ENCODE data around the gene DNAJC5.
"Not testable (repeated sequence)": the region's sequence is repeated elsewhere in the genome, so short reads cannot be mapped to it uniquely, and the experiment has no call there.

DNAJC5 gene

DNA sequence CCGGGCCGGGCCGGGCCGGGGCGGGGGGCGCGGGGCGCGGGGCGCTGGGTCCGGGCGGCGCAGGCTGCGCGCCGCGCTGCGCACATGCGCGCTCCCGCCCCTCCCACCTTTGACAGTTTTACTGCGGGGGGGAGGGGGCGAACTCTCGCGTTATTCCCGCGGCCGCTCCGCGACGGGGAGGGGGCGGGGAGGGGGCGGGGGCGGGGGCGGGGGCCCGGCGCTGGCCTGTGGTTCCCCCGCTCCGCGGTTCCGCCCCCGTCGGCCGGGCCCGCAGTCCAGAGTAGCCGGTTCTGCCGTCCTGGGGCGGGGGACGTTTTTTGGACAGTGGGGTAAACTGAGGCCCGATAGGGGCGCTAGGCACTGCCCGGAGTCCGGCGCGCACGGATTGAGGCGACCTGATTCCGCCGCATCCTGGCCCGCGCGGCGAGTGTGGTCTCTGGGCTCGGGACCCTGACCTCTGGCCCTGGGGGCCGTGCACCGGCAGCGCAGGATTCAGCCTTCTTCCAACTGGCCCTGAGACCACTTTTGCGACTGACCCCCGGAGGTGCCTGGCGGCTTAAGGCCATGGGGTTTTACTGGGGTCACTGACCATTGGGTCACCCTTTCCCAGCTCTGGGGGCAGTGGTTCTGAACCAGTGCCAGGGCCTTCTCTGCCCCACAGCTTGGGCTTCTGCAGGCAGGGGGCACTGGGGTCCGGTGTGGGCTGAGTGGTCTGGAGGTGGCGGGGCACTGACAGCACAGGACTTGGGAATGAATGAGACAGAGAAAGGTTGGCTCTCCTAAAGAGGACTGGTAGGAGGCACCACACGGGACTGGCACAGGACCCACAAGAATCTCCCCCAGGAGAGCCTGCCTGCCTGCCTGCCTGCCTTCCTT lies 75.2 kb downstream of the DNAJC5 start, which contains the start of gene ZNF512B:
Gene ZNF512B, minus strand, starts transcription at position 93 of the 876 bp plus-strand sequence. CDS start 1,980 bp downstream, outside the sequence.
- peak; percentile 47 for DNase-seq

DNA sequence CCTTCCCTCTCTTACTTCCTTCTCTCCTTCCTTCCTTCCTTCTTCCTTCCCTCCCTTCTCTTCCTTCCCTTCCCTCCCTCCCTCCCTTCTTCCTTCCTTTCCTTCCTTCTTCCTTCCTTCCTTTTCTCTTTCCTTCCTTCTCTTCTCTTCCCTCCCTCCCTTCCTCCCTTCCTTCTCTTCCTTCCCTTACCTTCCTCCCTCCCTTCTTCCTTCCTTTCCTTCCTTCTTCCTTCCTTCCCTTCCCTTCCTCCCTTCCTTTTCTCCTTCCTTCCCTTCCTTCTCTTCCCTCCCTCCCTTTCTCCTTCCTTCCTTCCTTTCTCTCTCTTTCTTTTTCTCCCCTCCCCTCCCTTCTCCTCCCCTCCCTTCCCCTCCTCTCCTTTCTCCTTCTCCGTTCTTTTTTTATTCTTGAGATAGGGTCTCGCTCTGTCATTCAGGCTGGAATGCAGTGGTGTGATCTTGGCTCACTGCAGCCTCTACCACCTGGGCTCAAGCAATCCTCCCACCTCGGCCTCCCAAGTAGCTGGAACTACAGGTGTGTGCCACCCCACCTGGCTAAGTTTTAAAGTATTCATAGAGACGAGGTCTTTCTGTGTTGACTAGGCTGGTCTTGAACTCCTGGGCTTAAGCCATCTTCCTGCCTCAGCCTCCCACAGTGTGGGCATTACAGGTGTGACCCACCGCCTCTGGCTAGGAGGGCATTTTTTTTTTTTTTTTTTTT lies 75.9 kb downstream of the DNAJC5 start:
- no peak for DNase-seq

- DNase-seq, result not testable (repeated sequence)
Observed at GRCh38 chr20:63971960-63972311, 77.0 kb downstream of the DNAJC5 start.

DNA sequence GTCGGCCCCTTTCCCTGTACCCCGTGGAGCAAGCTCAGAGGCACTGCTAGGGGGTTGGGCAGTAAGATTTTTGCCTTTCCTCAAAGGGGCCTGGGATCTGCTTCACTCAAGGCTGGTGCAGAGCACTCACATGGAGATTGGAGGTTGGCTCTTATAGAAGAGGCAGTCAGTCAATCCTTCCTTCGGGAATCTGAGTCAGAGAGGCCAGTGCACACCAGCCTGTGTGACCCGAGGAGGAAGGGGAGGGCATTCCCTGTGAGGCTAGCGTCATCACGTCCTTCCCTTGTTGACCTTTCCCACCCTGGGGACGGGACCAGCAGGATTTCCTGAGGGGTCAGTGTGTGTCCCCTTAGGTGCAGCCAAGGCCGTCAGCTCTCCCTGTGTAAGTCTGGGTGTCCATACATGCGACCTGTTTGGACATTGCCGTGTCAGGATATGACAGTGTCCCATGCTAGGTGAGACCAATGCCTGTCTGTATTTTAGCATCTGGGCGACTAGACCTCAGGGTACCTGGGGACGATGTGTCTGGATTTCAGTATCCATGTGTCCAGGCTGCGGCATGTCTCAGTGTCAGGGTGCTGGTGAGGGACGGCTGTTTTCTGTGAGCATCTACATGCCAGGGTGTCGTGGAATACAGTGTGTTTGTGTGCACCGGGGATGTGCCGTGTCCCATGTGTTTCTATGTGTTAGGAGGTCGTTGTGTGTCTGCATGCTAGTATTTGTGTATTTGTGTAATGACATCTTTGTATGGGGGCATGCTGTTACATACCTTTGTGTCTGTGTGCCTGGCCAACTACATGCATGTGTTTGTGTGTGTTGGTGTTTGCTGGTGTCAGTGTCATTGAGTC lies 77.6 kb downstream of the DNAJC5 start:
- DNase-seq, result no peak

- DNase-seq, result no peak
Observed at GRCh38 chr20:63973160-63973479, 78.2 kb downstream of the DNAJC5 start.

DNA sequence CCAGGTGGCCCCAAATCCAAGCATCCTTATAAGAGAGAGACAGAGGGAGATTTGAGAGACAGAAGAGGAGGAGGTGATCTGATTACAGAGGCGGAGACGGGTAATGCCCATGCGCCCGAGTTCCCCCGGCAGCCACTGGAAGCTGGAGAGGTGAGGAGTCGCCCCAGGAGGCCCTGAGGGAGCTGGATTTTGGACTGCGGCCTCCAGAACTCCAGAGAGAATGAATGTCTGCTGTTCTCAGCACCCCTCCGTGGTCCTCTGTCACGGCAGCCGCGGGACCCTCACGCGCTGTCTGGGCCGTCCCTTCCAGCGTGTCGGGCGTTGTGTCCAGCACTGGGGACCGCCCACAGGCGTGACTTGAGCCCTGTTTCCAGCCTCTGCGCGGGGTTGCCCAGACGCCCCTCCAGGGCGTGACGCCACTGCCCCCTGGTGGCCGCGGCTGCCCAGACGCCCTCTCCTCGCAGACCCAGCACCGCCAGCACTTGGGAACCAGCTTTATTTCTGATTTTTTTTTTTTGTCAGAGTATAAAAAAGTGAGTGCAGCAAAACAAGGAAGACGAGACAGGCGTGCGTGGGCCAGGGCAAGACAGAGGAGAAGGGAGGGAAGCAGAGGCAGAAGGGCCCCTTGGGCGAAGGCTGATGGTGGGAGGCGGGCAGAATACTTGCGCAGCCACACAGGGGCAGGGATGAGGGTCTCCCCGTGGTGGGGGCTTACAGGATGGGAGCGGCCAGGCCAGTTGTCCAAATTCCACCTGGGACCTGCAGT lies 78.9 kb downstream of the DNAJC5 start:
- peak; percentile 62 for DNase-seq

DNA sequence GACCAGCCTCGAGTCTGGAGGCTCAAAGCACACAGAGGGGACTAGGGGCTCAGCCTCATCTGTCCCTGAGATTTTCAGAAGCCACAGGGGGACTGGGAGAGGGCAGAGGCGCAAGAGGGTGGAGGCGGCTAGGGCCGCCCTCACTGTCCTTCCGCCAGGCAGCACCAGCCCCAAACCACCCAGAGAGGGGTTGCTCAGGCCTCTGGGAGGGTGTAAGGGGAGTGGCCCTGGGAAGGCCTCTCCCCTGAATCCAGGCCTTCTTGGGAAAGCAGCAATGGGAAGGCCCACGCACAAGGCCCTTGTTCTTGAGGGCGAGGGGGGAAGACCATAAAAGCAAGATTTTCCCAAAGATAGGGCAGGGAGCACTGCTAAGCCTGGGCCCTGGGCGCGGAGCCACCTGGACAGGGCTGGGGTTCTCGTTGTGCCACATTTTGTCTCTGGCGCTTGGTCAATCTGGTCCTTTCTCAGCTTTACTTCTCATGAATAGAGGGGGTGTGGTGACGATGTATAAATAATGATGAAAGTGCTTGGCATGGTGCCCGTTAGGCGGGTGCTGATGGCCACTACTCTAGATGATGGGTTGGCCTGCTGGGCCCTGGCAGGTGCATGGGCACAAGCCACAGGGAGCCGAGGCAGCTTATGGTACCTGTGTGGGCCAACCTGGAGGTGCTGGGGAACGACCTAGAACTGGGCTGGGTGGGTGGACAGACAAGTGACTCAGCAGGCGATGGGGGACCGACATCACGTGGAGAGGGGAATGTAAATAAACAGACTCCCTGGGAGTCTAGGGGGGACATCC lies 79.7 kb downstream of the DNAJC5 start:
- no peak for DNase-seq

DNA sequence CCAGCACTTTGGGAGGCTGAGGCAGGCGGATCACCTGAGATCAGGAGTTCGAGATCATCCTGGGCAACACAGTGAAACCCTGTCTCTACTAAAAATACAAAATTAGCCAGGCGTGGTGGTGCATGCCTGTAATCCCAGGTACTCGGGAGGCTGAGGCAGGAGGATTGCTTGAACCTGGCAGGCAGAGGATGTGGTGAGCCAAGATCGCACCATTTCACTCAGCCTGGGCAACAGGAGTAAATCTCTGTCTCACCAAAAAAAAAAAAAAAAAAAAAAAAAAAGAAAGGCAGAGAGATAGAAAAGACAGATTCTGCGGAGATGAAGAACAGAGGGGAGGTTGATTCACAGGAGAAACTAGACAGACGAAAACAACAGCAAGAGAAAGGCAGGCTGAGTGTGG lies 81.6 kb downstream of the DNAJC5 start:
- not testable (repeated sequence) for DNase-seq

DNA sequence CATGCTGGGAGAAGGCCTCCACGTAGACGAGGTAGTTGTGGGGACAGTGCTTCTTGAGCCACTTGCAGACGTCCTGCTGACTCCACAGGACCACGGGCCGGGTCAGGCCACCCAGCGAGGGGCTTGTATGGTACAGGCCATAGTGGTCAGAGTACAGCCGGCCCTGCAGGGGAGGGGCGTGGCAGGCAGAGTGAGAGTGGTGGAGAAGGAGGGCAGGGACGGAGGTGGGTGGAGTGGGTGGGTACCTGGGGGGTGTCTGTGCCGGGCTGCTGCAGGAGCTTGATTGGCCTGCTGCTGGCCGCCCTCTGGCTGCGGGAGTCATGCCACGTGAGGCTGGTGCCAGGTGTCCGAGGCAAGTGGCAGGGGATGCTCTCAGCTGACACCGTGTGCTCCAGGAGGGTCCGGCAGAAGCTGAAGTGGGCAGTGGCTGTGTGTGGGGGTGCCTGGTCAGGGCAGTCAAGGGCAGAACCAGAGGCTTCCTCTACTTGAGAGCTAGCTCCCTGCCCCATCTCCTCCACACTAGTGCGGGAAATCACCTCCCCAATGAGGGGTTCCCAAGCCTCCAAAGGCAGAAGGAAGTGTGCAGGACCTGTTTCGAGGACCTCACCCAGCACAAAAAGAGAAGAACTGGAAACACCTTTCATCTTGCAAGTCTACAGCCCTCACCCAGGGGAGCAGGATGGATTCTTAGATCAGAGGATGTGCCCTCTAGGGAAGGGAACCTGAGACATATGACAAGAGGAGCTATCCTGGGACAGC lies 82.2 kb downstream of the DNAJC5 start:
- no peak for DNase-seq

GRCh38 chr20:63977739-63978276 lies 82.9 kb downstream of the DNAJC5 start:
- no peak for DNase-seq

DNA sequence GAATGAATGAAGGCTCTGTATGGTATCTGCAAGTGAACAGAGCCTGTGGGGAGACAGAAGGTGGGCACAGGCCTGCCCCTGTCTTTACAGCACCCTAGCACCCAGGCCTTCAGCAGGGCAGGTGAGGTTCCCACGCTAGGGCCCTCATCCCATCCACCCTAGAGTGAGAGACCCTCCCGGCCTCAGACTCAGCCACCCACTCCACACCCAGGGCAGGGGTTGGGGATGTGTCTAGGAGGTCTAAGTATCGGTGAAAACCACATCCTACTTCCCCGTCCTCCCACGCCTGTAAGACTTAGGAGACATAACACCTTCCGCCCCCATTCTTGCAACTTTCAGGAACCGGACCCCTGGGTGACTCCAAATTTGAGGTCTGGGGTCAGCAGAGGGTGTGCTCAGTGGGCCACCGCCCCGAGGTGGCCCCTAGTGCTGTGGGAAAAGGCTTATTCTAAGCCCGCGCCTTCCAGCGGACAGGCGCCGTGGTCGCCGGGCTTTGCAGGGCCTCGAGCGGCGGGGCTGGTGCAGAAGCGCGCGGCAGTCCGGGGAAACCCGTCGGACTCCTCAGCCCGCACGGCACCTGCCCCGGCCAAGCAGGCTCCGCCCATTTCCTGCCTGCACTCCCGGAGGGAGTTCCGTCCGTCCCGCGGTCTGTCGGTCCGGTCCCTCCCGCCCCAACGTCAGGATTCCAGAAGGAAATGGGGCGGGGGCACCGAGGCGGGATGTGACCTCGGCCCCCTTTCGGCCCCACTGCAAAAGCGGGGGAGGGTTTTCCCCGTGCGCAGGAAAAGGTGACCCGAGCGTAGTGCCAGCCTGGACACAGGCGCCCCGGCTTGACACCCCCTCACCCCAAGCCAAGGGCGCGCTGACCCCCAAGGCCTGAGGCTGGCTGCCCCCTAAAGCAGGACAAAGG lies 83.6 kb downstream of the DNAJC5 start:
- DNase-seq, result peak; percentile 30

- no peak for DNase-seq
Observed at GRCh38 chr20:63979229-63979556, 84.3 kb downstream of the DNAJC5 start.

DNA sequence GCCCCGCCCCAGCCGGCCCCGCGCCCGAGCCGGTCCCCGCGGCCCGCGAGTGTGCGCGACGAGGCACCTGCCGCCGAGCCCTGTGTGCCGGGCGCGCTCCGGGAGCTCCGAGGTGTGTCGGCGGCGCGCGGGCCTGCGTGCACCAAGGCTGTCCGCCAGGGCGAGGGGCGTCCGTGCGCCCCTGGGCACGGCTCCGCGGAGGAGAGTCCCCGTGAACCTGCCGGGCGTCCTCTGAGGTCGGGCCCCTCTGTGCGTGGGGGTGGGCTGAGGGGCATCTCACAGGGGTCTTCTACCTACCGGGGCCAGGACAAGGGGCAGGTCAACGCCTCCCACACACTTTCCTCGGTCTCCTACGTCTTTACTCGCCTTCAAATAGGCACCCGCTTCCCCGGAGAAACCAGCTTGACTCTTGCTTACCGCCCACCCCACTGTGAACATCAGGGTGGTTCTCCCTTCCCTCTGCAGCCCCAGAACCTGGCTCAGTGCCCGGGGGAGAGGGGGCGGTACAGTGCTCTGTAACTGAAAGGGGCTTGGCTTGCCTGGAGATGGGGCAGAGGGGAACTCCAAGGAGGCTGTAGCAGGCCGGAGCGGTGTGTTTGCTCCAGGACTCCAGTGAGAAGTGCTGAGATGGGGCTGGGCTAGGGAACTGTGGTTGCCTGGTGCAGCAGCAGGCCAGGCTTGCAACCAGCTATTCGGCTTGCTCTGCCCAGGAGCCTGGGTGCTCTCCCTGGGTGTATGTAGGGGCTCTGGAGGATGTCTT lies 84.8 kb downstream of the DNAJC5 start, which contains the start of gene SAMD10:
Gene SAMD10, minus strand, starts transcription at position 86 of the 760 bp plus-strand sequence. CDS start 175 bp downstream, outside the sequence.
- DNase-seq, result peak; percentile 58

- peak; percentile 47 for DNase-seq
Observed at GRCh38 chr20:63980317-63980805, 85.4 kb downstream of the DNAJC5 start.

DNA sequence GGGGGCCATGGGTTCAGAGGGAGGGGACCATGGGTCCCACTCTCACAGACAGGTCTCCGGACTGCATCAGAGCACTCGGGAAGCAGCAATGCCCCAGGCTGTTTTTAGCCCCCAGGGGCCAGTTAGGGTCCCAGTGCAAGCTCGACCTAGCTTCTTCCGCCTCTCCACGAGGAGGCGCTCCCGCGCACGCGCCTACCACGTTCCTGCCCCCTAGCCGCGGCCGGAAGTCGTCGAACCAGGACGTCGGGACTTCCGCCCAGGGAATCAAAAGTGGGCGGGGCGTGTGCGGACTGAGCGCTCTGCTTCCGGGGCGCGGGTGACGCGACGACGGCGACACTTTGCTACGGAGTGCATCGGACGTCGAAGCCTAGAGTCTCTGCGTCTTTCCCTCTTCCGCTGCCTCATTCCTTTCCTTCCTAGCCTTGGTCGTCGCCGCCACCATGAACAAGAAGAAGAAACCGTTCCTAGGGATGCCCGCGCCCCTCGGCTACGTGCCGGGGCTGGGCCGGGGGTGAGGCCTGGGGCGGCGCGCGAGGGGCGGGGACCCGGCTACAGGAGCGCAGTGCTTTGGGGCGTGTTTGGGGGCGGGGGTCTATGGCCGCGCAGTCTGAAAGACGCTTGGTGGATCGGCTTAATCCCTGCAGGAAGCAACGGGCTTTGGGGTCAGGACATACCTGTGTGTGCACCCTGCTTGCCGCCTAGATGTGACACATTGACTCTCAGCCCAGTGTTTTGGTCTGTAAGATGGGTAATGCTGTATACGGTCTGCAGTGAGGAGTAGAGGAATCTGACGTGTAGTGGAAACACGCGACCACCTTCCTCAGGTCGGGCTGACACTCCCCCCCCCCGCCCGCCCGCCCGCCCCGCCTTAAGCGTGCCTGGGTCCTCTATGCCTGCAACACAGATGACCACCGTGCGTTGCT lies 86.1 kb downstream of the DNAJC5 start, which contains the start of gene PRPF6:
Gene PRPF6, plus strand, starts transcription at position 327 of the 923 bp plus-strand sequence. Its CDS starts 114 bp downstream, at position 441.
- DNase-seq, result peak; percentile 93

DNA sequence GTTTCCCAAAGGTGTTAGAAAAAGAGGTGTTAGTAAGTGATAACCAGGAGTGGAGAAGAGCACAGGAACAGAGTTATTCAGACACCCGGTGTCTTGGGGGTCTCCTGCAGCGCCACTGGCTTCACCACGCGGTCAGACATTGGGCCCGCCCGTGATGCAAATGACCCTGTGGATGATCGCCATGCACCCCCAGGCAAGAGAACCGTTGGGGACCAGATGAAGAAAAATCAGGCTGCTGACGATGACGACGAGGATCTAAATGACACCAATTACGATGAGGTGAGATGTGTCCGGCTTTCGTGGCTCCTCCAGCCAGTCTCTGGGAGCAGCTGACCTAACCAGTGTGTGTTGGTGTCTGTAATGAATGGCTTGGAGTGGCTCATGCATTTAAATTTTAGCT lies 88.0 kb downstream of the DNAJC5 start:
- DNase-seq, result no peak

Measured in central memory CD4-positive, alpha-beta T cell (primary cell).